ENCODE results near the gene MS4A10.

Gene MS4A10

DNA sequence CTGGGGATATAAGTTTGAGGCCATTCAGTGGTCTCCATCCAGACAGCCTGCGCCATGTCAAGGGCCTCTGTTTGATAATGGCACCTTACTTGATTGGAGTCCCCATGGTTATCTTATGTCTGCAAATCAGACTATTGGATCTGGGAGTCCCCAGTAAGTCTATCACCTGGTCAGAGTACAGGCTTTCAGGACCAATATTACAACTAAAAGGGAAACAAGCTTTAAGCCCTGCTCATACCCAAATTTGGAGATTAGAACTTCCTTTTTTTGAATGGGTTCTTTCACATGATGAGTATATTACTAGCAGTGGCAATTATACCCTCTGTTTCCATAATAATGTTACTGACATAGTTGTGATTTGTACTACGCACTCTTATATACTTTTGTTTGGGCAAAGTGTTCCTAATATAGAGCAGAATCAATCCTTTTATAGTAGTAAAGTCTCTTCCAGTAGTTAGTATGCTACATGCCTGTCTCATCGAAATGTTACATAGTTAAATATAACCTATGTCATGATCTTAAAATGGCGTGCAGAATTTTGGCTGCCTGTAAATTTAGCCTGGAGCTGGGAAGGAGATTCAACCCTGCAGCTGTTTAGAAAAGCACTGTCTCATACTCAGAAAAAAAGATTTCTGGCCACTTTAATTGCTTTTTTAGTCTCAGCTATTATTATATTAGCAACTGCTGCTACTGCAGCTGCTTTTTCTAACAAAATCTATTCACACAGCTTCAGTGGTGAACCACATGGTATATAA is 23.5 kb upstream of the MS4A10 start:
- no peak overlapping the region for H2BK120ac ChIP-seq (ENCODE audit: low read depth, low read length)

DNA sequence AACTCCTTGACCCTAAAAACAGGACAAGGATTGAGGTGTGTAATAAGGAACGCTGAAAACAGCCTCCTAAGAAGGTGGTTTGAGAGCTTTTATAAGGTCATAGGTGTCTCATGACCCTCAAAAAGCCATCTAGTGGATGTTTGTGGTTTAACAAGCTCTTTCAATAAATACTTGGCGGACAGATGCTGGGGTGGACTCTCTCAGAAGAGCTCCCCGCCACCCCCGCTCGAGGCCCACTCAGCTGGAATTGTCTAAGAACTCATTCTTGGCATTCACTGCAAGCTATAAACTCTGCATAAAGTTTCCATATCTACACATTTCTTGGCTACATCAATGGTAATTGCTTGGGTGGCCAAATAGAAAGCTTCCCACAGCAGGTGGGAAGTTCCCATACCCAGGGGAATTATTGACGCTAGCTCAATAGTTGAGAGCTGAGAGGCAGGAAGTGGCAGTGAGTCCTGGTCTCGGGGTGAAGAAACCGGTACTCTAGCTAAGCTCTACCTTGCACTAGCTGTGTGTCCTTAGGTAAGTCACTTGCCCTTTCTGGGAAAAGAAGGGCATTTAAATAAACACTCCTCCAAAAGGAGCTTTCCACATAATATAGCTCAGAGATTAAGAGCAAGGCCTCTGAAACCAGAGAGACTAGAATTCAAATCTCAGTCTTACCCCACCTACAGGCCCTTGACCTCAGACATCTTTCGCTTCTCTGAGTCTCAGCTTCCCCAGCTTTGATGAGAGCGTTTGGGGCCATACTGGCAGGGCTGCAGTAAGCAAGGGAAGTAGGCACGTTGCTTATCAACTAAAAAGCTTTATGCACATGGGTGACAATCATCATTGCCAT is 22.1 kb upstream of the MS4A10 start:
- no peaks in the 10 kb centered on the region for H3K4me1 ChIP-seq (ENCODE audit: control insufficient read depth, insufficient read depth, low read depth, low read length)
- no peak overlapping the region for H4K8ac ChIP-seq (ENCODE audit: low read length)
- H2BK5ac ChIP-seq (ENCODE audit: low read depth, low read length, poor library complexity, severe bottlenecking): no peak overlapping the region
- no peaks in the 10 kb centered on the region for H3K79me1 ChIP-seq (replicated peaks; ENCODE audit: low read length, poor library complexity, severe bottlenecking)
- H2BK12ac ChIP-seq (ENCODE audit: low read length in 2 of 2): no peak overlapping the region
- H3K14ac ChIP-seq (ENCODE audit: low read length in 2 of 2): no peak overlapping the region
- no peak overlapping the region for H2BK15ac ChIP-seq (ENCODE audit: low read depth, poor library complexity, severe bottlenecking)
- DNase-seq: no peak
- H2AK5ac ChIP-seq (ENCODE audit: low read length, severe bottlenecking): no peak overlapping the region
- H3K9ac ChIP-seq (ENCODE audit: low read length): no peak overlapping the region
- H3K4me3 ChIP-seq (ENCODE audit: insufficient read depth in 1 of 2, low read depth in 1 of 2, low read length in 2 of 2): no peak overlapping the region
- no peaks in the 10 kb centered on the region for H3K9me3 ChIP-seq (ENCODE audit: control insufficient read depth, low read length)
- peaks cover 28 to 89% of the 10 kb centered on the region in 2 experiments for H3K27me3 ChIP-seq (ENCODE audit: control insufficient read depth in 1 of 2, insufficient read depth in 1 of 2, low read length in 2 of 2)
- 45% methylated on average over 10 of the region's 11 CpGs for WGBS
- no peaks in the 10 kb centered on the region for H3K36me3 ChIP-seq (ENCODE audit: control insufficient read depth in 1 of 2, insufficient read depth in 2 of 2, low read depth in 1 of 2, low read length in 2 of 2)
- H3K23ac ChIP-seq (ENCODE audit: low read length in 2 of 2): no peak overlapping the region
- no peak overlapping the region for H4K91ac ChIP-seq (ENCODE audit: low read length)
- no peak overlapping the region for H3K4me2 ChIP-seq (ENCODE audit: low read length, poor library complexity, severe bottlenecking)
- no peak overlapping the region for H2BK120ac ChIP-seq (ENCODE audit: low read depth, low read length)
- H3K18ac ChIP-seq (ENCODE audit: low read depth in 1 of 2, low read length in 2 of 2): no peak overlapping the region
- no peak overlapping the region for H3K27ac ChIP-seq (ENCODE audit: low read length, poor library complexity, severe bottlenecking)
- no peak overlapping the region for H3K4ac ChIP-seq (ENCODE audit: low read depth in 1 of 2, low read length in 2 of 2)
- no peak overlapping the region for H2AFZ ChIP-seq (ENCODE audit: low read depth, low read length)

More for the DNA sequence above, 23.5 kb upstream of the MS4A10 start:
- no peak overlapping the region for H2AK5ac ChIP-seq (ENCODE audit: low read length, severe bottlenecking)
- no peaks in the 10 kb centered on the region for H3K4me1 ChIP-seq (ENCODE audit: control insufficient read depth, insufficient read depth, low read depth, low read length)
- no peak overlapping the region for H3K27ac ChIP-seq (ENCODE audit: low read length, poor library complexity, severe bottlenecking)
- H4K91ac ChIP-seq (ENCODE audit: low read length): no peak overlapping the region
- H3K23ac ChIP-seq (ENCODE audit: low read length in 2 of 2): no peak overlapping the region
- H3K79me1 ChIP-seq (replicated peaks; ENCODE audit: low read length, poor library complexity, severe bottlenecking): no peaks in the 10 kb centered on the region
- H3K14ac ChIP-seq (ENCODE audit: low read length in 2 of 2): no peak overlapping the region
- no peak overlapping the region for H3K4ac ChIP-seq (ENCODE audit: low read depth in 1 of 2, low read length in 2 of 2)
- H2BK5ac ChIP-seq (ENCODE audit: low read depth, low read length, poor library complexity, severe bottlenecking): no peak overlapping the region
- no peaks in the 10 kb centered on the region for H3K9me3 ChIP-seq (ENCODE audit: control insufficient read depth, low read length)
- 96% methylated on average over 2 of the region's 4 CpGs for WGBS
- no peak overlapping the region for H4K8ac ChIP-seq (ENCODE audit: low read length)
- no peak for DNase-seq
- no peak overlapping the region for H2BK15ac ChIP-seq (ENCODE audit: low read depth, poor library complexity, severe bottlenecking)
- no peak overlapping the region for H2BK12ac ChIP-seq (ENCODE audit: low read length in 2 of 2)
- no peaks in the 10 kb centered on the region for H3K36me3 ChIP-seq (ENCODE audit: control insufficient read depth in 1 of 2, insufficient read depth in 2 of 2, low read depth in 1 of 2, low read length in 2 of 2)
- no peak overlapping the region for H3K9ac ChIP-seq (ENCODE audit: low read length)
- H2AFZ ChIP-seq (ENCODE audit: low read depth, low read length): no peak overlapping the region
- no peak overlapping the region for H3K4me2 ChIP-seq (ENCODE audit: low read length, poor library complexity, severe bottlenecking)
- H3K18ac ChIP-seq (ENCODE audit: low read depth in 1 of 2, low read length in 2 of 2): no peak overlapping the region
- H3K4me3 ChIP-seq (ENCODE audit: insufficient read depth in 1 of 2, low read depth in 1 of 2, low read length in 2 of 2): no peak overlapping the region
- peaks cover 31 to 84% of the 10 kb centered on the region in 2 experiments for H3K27me3 ChIP-seq (ENCODE audit: control insufficient read depth in 1 of 2, insufficient read depth in 1 of 2, low read length in 2 of 2)

DNA sequence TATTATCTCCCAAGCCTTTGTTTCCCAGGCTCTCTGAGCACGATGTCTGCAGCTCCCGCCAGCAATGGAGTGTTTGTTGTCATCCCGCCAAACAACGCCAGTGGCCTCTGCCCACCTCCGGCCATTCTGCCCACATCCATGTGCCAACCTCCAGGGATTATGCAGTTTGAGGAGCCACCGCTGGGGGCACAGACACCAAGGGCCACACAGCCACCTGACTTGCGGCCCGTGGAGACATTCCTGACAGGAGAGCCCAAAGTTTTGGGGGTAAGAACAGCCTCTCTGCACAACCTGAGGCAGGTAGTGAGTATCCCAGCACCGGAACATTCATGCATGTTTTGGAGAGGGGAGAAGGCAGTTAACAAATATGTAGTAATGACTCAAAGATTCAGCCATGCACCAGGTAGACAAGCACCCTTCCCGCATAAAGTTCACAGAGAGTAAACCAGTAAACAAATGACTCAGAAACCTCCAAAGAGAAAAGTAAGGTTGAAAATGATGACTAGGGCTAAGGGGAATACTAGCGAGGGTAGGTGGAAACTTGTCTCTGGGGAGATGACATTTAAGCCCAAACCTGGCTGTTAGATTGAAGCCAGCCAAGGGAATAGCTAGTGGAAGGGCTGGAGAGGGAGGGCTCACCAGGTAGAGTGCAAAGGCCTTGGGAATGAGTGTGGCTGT is 21.3 kb upstream of the MS4A10 start:
- Histone ChIP-seq H3K4me1 (ENCODE audit: control insufficient read depth, insufficient read depth, low read depth, low read length) (no peaks in the 10 kb centered on the region), H3K14ac (ENCODE audit: low read length in 2 of 2) (no peak overlapping the region), H2BK12ac (ENCODE audit: low read length in 2 of 2) (no peak overlapping the region), H2AFZ (ENCODE audit: low read depth, low read length) (no peak overlapping the region), H4K8ac (ENCODE audit: low read length) (no peak overlapping the region), H3K27ac (ENCODE audit: low read length, poor library complexity, severe bottlenecking) (no peak overlapping the region), H3K9ac (ENCODE audit: low read length) (no peak overlapping the region), H3K36me3 (ENCODE audit: control insufficient read depth in 1 of 2, insufficient read depth in 2 of 2, low read depth in 1 of 2, low read length in 2 of 2) (no peaks in the 10 kb centered on the region), H2BK15ac (ENCODE audit: low read depth, poor library complexity, severe bottlenecking) (no peak overlapping the region), H4K91ac (ENCODE audit: low read length) (no peak overlapping the region), H3K4me3 (ENCODE audit: insufficient read depth in 1 of 2, low read depth in 1 of 2, low read length in 2 of 2) (no peak overlapping the region), H2AK5ac (ENCODE audit: low read length, severe bottlenecking) (no peak overlapping the region), H3K23ac (ENCODE audit: low read length in 2 of 2) (no peak overlapping the region), H3K79me1 (replicated peaks; ENCODE audit: low read length, poor library complexity, severe bottlenecking) (no peaks in the 10 kb centered on the region), H3K4ac (ENCODE audit: low read depth in 1 of 2, low read length in 2 of 2) (no peak overlapping the region), H2BK5ac (ENCODE audit: low read depth, low read length, poor library complexity, severe bottlenecking) (no peak overlapping the region), H3K18ac (ENCODE audit: low read depth in 1 of 2, low read length in 2 of 2) (no peak overlapping the region), H3K27me3 (ENCODE audit: control insufficient read depth in 1 of 2, insufficient read depth in 1 of 2, low read length in 2 of 2) (peaks cover 29 to 89% of the 10 kb centered on the region in 2 experiments), H2BK120ac (ENCODE audit: low read depth, low read length) (no peak overlapping the region), H3K9me3 (ENCODE audit: control insufficient read depth, low read length) (no peaks in the 10 kb centered on the region), H3K4me2 (ENCODE audit: low read length, poor library complexity, severe bottlenecking) (no peak overlapping the region)
- no peak for DNase-seq
- 83% methylated on average over 10 of the region's 11 CpGs for WGBS

DNA sequence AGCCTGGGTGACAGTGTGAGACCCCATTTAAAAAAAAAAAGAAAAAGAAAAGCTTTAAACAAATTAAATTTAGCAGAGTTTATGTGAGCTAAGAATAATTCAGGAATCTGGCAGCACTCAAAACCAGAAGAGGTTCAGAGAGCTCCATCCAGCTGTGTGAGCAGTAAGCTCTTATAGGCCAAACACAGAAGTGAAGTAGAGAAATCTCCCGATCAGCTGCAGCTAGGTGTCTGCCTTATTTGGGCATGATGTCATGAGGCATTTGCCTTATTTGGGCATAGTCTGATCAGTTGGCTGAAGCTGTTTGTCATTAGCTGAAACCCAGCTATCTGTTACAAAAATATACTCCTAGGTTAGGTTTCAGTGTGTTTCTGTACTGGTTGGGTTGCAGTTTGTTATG is 20.3 kb upstream of the MS4A10 start:
- H4K91ac ChIP-seq (ENCODE audit: low read length): no peak overlapping the region
- no peak overlapping the region for H2AFZ ChIP-seq (ENCODE audit: low read depth, low read length)
- peaks cover 31 to 92% of the 10 kb centered on the region in 2 experiments for H3K27me3 ChIP-seq (ENCODE audit: control insufficient read depth in 1 of 2, insufficient read depth in 1 of 2, low read length in 2 of 2)
- H3K36me3 ChIP-seq (ENCODE audit: control insufficient read depth in 1 of 2, insufficient read depth in 2 of 2, low read depth in 1 of 2, low read length in 2 of 2): no peaks in the 10 kb centered on the region
- no peak overlapping the region for H4K8ac ChIP-seq (ENCODE audit: low read length)
- no peak overlapping the region for H3K27ac ChIP-seq (ENCODE audit: low read length, poor library complexity, severe bottlenecking)
- H3K4me2 ChIP-seq (ENCODE audit: low read length, poor library complexity, severe bottlenecking): no peak overlapping the region
- H2BK12ac ChIP-seq (ENCODE audit: low read length in 2 of 2): no peak overlapping the region
- H3K14ac ChIP-seq (ENCODE audit: low read length in 2 of 2): no peak overlapping the region
- no peak overlapping the region for H3K18ac ChIP-seq (ENCODE audit: low read depth in 1 of 2, low read length in 2 of 2)
- no peaks in the 10 kb centered on the region for H3K9me3 ChIP-seq (ENCODE audit: control insufficient read depth, low read length)
- H3K4me1 ChIP-seq (ENCODE audit: control insufficient read depth, insufficient read depth, low read depth, low read length): no peaks in the 10 kb centered on the region
- H2BK5ac ChIP-seq (ENCODE audit: low read depth, low read length, poor library complexity, severe bottlenecking): no peak overlapping the region
- H2AK5ac ChIP-seq (ENCODE audit: low read length, severe bottlenecking): no peak overlapping the region
- H3K4me3 ChIP-seq (ENCODE audit: insufficient read depth in 1 of 2, low read depth in 1 of 2, low read length in 2 of 2): no peak overlapping the region
- no peak overlapping the region for H3K4ac ChIP-seq (ENCODE audit: low read depth in 1 of 2, low read length in 2 of 2)
- DNase-seq: no peak
- WGBS: 40% methylated on average over 1 of the region's 1 CpG
- H2BK120ac ChIP-seq (ENCODE audit: low read depth, low read length): no peak overlapping the region
- H3K9ac ChIP-seq (ENCODE audit: low read length): no peak overlapping the region
- H3K79me1 ChIP-seq (replicated peaks; ENCODE audit: low read length, poor library complexity, severe bottlenecking): no peaks in the 10 kb centered on the region
- H2BK15ac ChIP-seq (ENCODE audit: low read depth, poor library complexity, severe bottlenecking): no peak overlapping the region
- H3K23ac ChIP-seq (ENCODE audit: low read length in 2 of 2): no peak overlapping the region
